ENCODE results near the gene ATG2B. TPM values are rescaled to one million over a fixed set of nuclear protein-coding genes. Genes with fewer than 3 reads are reported as not detected.

ATG2B gene
- 37.5 and 39.6 TPM in 2 replicates for total RNA-seq
- total RNA-seq (2013) = 25.5 TPM
- 8.1 and 12.6 TPM in 2 replicates for polyA plus RNA-seq
- 14.7 and 21.4 TPM in 2 replicates for polyA minus RNA-seq

- Histone ChIP-seq H3K4me2 (replicated peaks; ENCODE audit: low read depth, low read length, poor library complexity, severe bottlenecking) (peak within 1 kb of the TSS; percentile 97), H3K27ac (ENCODE audit: low read length in 2 of 2) (peak within 1 kb of the TSS; percentile 77 to 98), H3K4me1 (ENCODE audit: control insufficient read depth in 2 of 2, insufficient read depth in 2 of 2, low read length in 2 of 2) (peaks cover 25 to 28% of the 10 kb centered on the region in 2 donors), H3K9ac (ENCODE audit: low read length) (peak within 1 kb of the TSS; percentile 98), H2AFZ (ENCODE audit: insufficient read depth, low read depth, low read length, poor library complexity, severe bottlenecking) (peak within 1 kb of the TSS; percentile 89), H3K4me3 (ENCODE audit: control extremely low read depth in 1 of 5, extremely low read depth in 1 of 5, insufficient read depth in 1 of 5, low read depth in 2 of 5, low read length in 4 of 5) (peak within 1 kb of the TSS; percentile 75 to 97 (median 91)), H3K36me3 (replicated peaks in 1 of 2; ENCODE audit: control extremely low read depth in 1 of 2, control insufficient read depth in 1 of 2, extremely low read depth in 1 of 2, insufficient read depth in 2 of 2, low read length in 1 of 2) (no peaks in the 10 kb centered on the region), H3K79me2 (ENCODE audit: control insufficient read depth, insufficient read depth, low read length) (peaks cover 93% of the 10 kb centered on the region), H3K27me3 (replicated peaks in 1 of 4; ENCODE audit: control extremely low read depth in 1 of 4, control insufficient read depth in 3 of 4, insufficient read depth in 4 of 4, low read length in 3 of 4) (no peaks in the 10 kb centered on the region), H4K20me1 (ENCODE audit: control insufficient read depth, insufficient read depth, low read length, poor library complexity, severe bottlenecking) (peaks cover 12% of the 10 kb centered on the region), H3K9me3 (ENCODE audit: control extremely low read depth in 1 of 3, control insufficient read depth in 2 of 3, insufficient read depth in 1 of 3, low read length in 2 of 3) (no peaks in the 10 kb centered on the region)
- WGBS (ENCODE audit: insufficient coverage) = under 1% methylated on average over 92 of the region's 92 CpGs
- TF ChIP-seq CTCF (IDR thresholded peaks at IDR 0.05) = no peak
- TF ChIP-seq EZH2 (IDR thresholded peaks at IDR 0.05; ENCODE audit: borderline replicate concordance, insufficient read depth, low read depth, low read length, poor library complexity, severe bottlenecking) = no peak
- H3K9me3 Mint-ChIP-seq (ENCODE audit: insufficient read depth) = no peaks in the 10 kb centered on the region
- ATAC-seq (ENCODE audit: low read depth) = peak; percentile 80
- H3K27ac Mint-ChIP-seq = peak within 1 kb of the TSS; percentile 91
- POLR2A ChIA-PET = interaction anchor here (0.5 kb wide), 1 partner anchor 836 kb away, joined by 3 read pairs; no protein-coding TSS in a partner anchor
- CTCF ChIA-PET = no interaction called here
- H3K4me1 Mint-ChIP-seq = peaks cover 44% of the 10 kb centered on the region
- DNase-seq = peak; percentile 97
- intact Hi-C loops (cut with micrococcal nuclease) = loop anchor here (1.0 to 2.0 kb wide), 4 partner anchors 28 to 828 kb away; partner anchors contain the start of genes GLRX5 and PAPOLA
- H3K4me3 Mint-ChIP-seq = peak within 1 kb of the TSS; percentile 89
- H3K27me3 Mint-ChIP-seq = no peaks in the 10 kb centered on the region
These were observed at the start of gene ATG2B, which contains the start of gene GSKIP for GRCh38 chr14:96362965-96363750. Gene ATG2B, minus strand, starts transcription at chr14:96363341. Its CDS starts 365 bp downstream, at chr14:96362976. Gene GSKIP, plus strand, starts transcription at chr14:96363526. Its CDS starts 18,722 bp downstream, at chr14:96382248.

- POLR2A ChIA-PET = no interaction called here
- Histone ChIP-seq H3K9ac (ENCODE audit: low read length) (no peak overlapping the region), H3K4me2 (replicated peaks; ENCODE audit: low read depth, low read length, poor library complexity, severe bottlenecking) (no peak overlapping the region), H3K27me3 (replicated peaks in 1 of 4; ENCODE audit: control extremely low read depth in 1 of 4, control insufficient read depth in 3 of 4, insufficient read depth in 4 of 4, low read length in 3 of 4) (no peaks in the 10 kb centered on the region), H3K4me1 (ENCODE audit: control insufficient read depth in 2 of 2, insufficient read depth in 2 of 2, low read length in 2 of 2) (no peaks in the 10 kb centered on the region), H2AFZ (ENCODE audit: insufficient read depth, low read depth, low read length, poor library complexity, severe bottlenecking) (no peak overlapping the region), H4K20me1 (ENCODE audit: control insufficient read depth, insufficient read depth, low read length, poor library complexity, severe bottlenecking) (no peaks in the 10 kb centered on the region), H3K36me3 (replicated peaks in 1 of 2; ENCODE audit: control extremely low read depth in 1 of 2, control insufficient read depth in 1 of 2, extremely low read depth in 1 of 2, insufficient read depth in 2 of 2, low read length in 1 of 2) (no peaks in the 10 kb centered on the region), H3K79me2 (ENCODE audit: control insufficient read depth, insufficient read depth, low read length) (no peaks in the 10 kb centered on the region), H3K9me3 (ENCODE audit: control extremely low read depth in 1 of 3, control insufficient read depth in 2 of 3, insufficient read depth in 1 of 3, low read length in 2 of 3) (no peaks in the 10 kb centered on the region), H3K4me3 (ENCODE audit: control extremely low read depth in 1 of 5, extremely low read depth in 1 of 5, insufficient read depth in 1 of 5, low read depth in 2 of 5, low read length in 4 of 5) (no peak overlapping the region), H3K27ac (ENCODE audit: low read length in 2 of 2) (no peak overlapping the region)
- intact Hi-C loops (cut with micrococcal nuclease) = no loop called here
- WGBS (ENCODE audit: insufficient coverage) = 95% methylated on average over 2 of the region's 4 CpGs
- H3K9me3 Mint-ChIP-seq (ENCODE audit: insufficient read depth) = no peaks in the 10 kb centered on the region
- no peak for DNase-seq
- no peak overlapping the region for H3K4me3 Mint-ChIP-seq
- H3K27ac Mint-ChIP-seq = no peak overlapping the region
- CTCF ChIA-PET = interaction anchor here (1.2 kb wide), 1 partner anchor 14 kb away, joined by 4 read pairs; no protein-coding TSS in a partner anchor
- H3K27me3 Mint-ChIP-seq = peaks cover 19% of the 10 kb centered on the region
- H3K4me1 Mint-ChIP-seq = no peaks in the 10 kb centered on the region
- ATAC-seq (ENCODE audit: low read depth) = no peak
- TF ChIP-seq CTCF (IDR thresholded peaks at IDR 0.05) (no peak), EZH2 (IDR thresholded peaks at IDR 0.05; ENCODE audit: borderline replicate concordance, insufficient read depth, low read depth, low read length, poor library complexity, severe bottlenecking) (no peak)
These were observed 47.0 kb upstream of the ATG2B start for GRCh38 chr14:96410119-96410518.
